GM23338 (cell line): ENCODE measurements around the gene SF3A1. TPM values are rescaled to one million over a fixed set of nuclear protein-coding genes. Genes with fewer than 3 reads are reported as not detected.

ENCODE experiments used
- ATAC-seq: fragments of 200-7000 bp; cut with Tn5 transposase; 3 replicates; pipeline ENCODE4 v1.9.1; 2020
- DNase-seq: peaks from one replicate; pipeline ENCODE4 v3.0.0-alpha.2; 2015; ENCODE audit warnings: low spot score
- H2AFZ ChIP-seq: fragments of 200-600 bp; sonication (generic); 2 replicates; pipeline ENCODE4 v1.8.0; 2016; ENCODE audit warnings: antibody characterized with exemption, mild to moderate bottlenecking, moderate library complexity
- H3F3A ChIP-seq: fragments of 200-600 bp; sonication (generic); replicated peaks from 2 replicates; pipeline ENCODE4 v1.8.0; 2017; ENCODE audit warnings: antibody characterized with exemption, mixed run types, low read depth
- H3K27ac ChIP-seq: fragments of 200-600 bp; sonication (generic); 2 replicates; pipeline ENCODE4 v1.6.1; 2016; ENCODE audit warnings: low read depth
- H3K27me3 ChIP-seq: fragments of 200-600 bp; sonication (generic); 2 replicates; pipeline ENCODE4 v1.8.0; 2016; ENCODE audit warnings: mild to moderate bottlenecking, mixed run types, moderate library complexity; ENCODE audit not compliant: insufficient read depth
- H3K36me3 ChIP-seq: fragments of 200-600 bp; sonication (generic); 2 replicates; pipeline ENCODE4 v1.8.0; 2016; ENCODE audit warnings: mild to moderate bottlenecking; ENCODE audit not compliant: insufficient read depth
- H3K4me1 ChIP-seq: fragments of 200-600 bp; sonication (generic); 2 replicates; pipeline ENCODE4 v1.8.0; 2016; ENCODE audit warnings: mild to moderate bottlenecking, moderate library complexity; ENCODE audit not compliant: insufficient read depth
- H3K4me2 ChIP-seq: fragments of 200-600 bp; sonication (generic); 2 replicates; pipeline ENCODE4 v1.7.1; 2017; ENCODE audit warnings: mixed run types
- H3K4me3 ChIP-seq: fragments of 200-600 bp; sonication (generic); 2 replicates; pipeline ENCODE4 v1.6.1; 2016; ENCODE audit warnings: mixed run types
- H3K79me2 ChIP-seq: fragments of 200-600 bp; sonication (generic); replicated peaks from 2 replicates; pipeline ENCODE4 v1.8.0; 2017; ENCODE audit warnings: mild to moderate bottlenecking; ENCODE audit not compliant: insufficient read depth
- H3K9me2 ChIP-seq: fragments of 200-600 bp; sonication (generic); 2 replicates; pipeline ENCODE4 v1.8.0; 2017; ENCODE audit not compliant: insufficient read depth
- H4K20me1 ChIP-seq: fragments of 200-600 bp; sonication (generic); replicated peaks from 2 replicates; pipeline ENCODE4 v1.8.0; 2017; ENCODE audit warnings: mild to moderate bottlenecking; ENCODE audit not compliant: insufficient read depth
- H3K27ac Mint-ChIP-seq: 2 replicates; pipeline ENCODE4 v1.8.0; 2020; ENCODE audit warnings: inconsistent platforms, mild to moderate bottlenecking, moderate library complexity, mixed read lengths
- H3K27me3 Mint-ChIP-seq: 3 replicates; pipeline ENCODE4 v1.8.0; 2022; ENCODE audit warnings: low read depth, mild to moderate bottlenecking, moderate library complexity, mixed read lengths, inconsistent platforms; ENCODE audit not compliant: insufficient read depth, poor library complexity
- H3K36me3 Mint-ChIP-seq: 3 replicates; pipeline ENCODE4 v1.8.0; 2021; ENCODE audit warnings: low read depth, mild to moderate bottlenecking, inconsistent platforms, moderate library complexity, mixed read lengths
- H3K4me1 Mint-ChIP-seq: 3 replicates; pipeline ENCODE4 v1.8.0; 2020; ENCODE audit warnings: mild to moderate bottlenecking, inconsistent platforms, mixed read lengths
- H3K4me3 Mint-ChIP-seq: 3 replicates; pipeline ENCODE4 v1.8.0; 2021; ENCODE audit warnings: moderate library complexity, mild to moderate bottlenecking, inconsistent platforms, mixed read lengths
- H3K9me3 Mint-ChIP-seq: 3 replicates; pipeline ENCODE4 v1.8.0; 2020; ENCODE audit warnings: moderate library complexity, mild to moderate bottlenecking, inconsistent platforms, mixed read lengths
- CTCF ChIP-seq, 2 experiments: fragments of 200-600 bp in 1 of 2; sonication (generic) in 1 of 2; conservative IDR thresholded peaks; 2 replicates each; pipeline versions ENCODE4 v1.5.1 to v1.6.1; 2016 to 2017; ENCODE audit warnings: antibody characterized with exemption in 2 of 2, low read depth in 2 of 2, mild to moderate bottlenecking in 2 of 2, moderate library complexity in 1 of 2
- REST ChIP-seq: IDR thresholded peaks from one replicate; pipeline ENCODE4 v1.6.1; 2018; ENCODE audit warnings: antibody characterized with exemption; ENCODE audit not compliant: unreplicated experiment
- ZNF462 ChIP-seq: fragments of 250-450 bp; sonication (Bioruptor Pico); IDR thresholded peaks from 2 replicates; pipeline ENCODE4 v1.5.0; 2020; ENCODE audit warnings: mild to moderate bottlenecking, moderate library complexity
- polyA plus RNA-seq: library from polyadenylated mRNA; unstranded; fragments of >200 nt; fragmentation: Nextera tagmentation; extraction: Ambion mirVana; gene quantifications from 2 replicates; pipeline ENCODE4 v1.2.1, GENCODE V29; 2016
- total RNA-seq: library from RNA; depleted of rRNA; stranded (reverse); fragments of >200 nt; shearing (Covaris generic); gene quantifications from 2 replicates; pipeline ENCODE4 v1.2.3, GENCODE V29; 2014

SF3A1 gene
- total and polyA plus RNA-seq, 2 experiments from 2014 or later: 107 to 108 TPM

- TF ChIP-seq REST: no peak
Observed at GRCh38 chr22:30385942-30386341, 29.2 kb upstream of the SF3A1 start (continued).

GRCh38 chr22:30383061-30383460, 26.4 kb upstream of the SF3A1 start:
- no peak overlapping the region for H3K27ac Mint-ChIP-seq
- Histone ChIP-seq H2AFZ (no peak overlapping the region), H3K27ac (no peak overlapping the region), H3K4me1 (peaks cover 5% of the 10 kb centered on the region), H3K79me2 (no peaks in the 10 kb centered on the region), H3K27me3 (no peaks in the 10 kb centered on the region), H4K20me1 (no peaks in the 10 kb centered on the region), H3K4me3 (no peak overlapping the region), H3F3A (no peaks in the 10 kb centered on the region), H3K36me3 (no peaks in the 10 kb centered on the region), H3K4me2 (no peak overlapping the region), H3K9me2 (no peaks in the 10 kb centered on the region)
- ATAC-seq (no peak), DNase-seq (no peak)
- H3K9me3 Mint-ChIP-seq: no peaks in the 10 kb centered on the region
- H3K27me3 Mint-ChIP-seq: peaks cover 7% of the 10 kb centered on the region
- peaks cover 8% of the 10 kb centered on the region for H3K4me1 Mint-ChIP-seq
- peaks cover 13% of the 10 kb centered on the region for H3K36me3 Mint-ChIP-seq
- 0 out of 4 replicates have a peak, but pooled peaks of 1 of the 2 experiments have one; percentile 18 for TF ChIP-seq CTCF (conservative IDR thresholded peaks at IDR 0.05; ENCODE audit: low read depth in 2 of 2)
- TF ChIP-seq ZNF462: no peak
- H3K4me3 Mint-ChIP-seq: no peak overlapping the region
